HG03060 (cell line): ENCODE measurements around the gene MARK4.

Experiments
- ATAC-seq: cut with Tn5 transposase; IDR thresholded peaks from one replicate; pipeline ENCODE4 v1.9.1; 2021; ENCODE audit warnings: low read depth, moderate number of reproducible peaks; ENCODE audit not compliant: unreplicated experiment

MARK4 gene

DNA sequence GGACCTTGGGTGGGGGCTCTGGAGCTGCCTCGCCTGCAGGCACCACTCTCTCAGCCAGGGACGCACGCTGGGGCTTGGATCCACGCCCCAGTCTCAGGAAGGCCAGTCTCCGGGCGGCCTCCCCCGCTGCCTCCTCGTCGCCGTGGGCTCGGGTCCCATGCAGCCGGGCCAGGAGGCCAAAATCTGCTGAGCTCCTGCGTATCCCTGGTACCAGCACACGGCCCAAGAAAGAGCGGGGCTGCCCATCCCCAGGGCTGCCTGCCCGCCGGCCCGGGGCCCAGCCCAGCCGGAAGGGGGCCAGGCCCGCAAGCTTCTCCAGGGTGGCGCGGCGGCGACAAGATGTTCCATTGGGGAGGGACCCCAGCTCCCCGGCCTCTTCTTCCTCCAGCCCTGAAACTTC, 12.5 kb upstream of the MARK4 start:
- no peak for ATAC-seq

DNA sequence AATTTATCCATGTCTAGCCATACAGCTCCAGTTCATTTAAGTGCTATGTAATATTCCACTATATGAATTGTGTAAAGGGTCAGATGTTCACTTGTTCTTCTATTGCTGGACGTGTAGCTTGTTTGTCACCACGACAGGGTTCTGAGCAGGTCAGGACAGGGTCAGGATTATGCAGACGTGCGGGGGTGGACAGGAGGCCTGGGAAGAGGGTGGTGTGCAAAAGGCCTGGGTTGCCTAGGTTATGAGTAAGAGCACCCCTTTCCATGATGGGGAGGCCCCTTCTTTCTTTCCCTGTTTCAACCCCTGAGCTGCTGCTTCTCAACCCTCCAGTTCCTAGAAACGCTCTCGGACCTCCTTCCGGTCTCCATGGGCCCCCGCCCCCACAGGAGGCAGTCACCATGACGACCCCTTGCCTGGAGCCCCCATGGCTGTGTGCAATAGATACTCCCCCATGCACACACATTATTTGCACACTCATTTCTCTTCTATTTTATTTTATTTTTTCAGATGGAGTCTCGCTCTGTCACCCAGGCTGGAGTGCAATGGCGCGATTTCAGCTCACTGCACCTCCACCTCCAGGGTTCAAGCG, 7.8 kb upstream of the MARK4 start:
- ATAC-seq, result no peak

DNA sequence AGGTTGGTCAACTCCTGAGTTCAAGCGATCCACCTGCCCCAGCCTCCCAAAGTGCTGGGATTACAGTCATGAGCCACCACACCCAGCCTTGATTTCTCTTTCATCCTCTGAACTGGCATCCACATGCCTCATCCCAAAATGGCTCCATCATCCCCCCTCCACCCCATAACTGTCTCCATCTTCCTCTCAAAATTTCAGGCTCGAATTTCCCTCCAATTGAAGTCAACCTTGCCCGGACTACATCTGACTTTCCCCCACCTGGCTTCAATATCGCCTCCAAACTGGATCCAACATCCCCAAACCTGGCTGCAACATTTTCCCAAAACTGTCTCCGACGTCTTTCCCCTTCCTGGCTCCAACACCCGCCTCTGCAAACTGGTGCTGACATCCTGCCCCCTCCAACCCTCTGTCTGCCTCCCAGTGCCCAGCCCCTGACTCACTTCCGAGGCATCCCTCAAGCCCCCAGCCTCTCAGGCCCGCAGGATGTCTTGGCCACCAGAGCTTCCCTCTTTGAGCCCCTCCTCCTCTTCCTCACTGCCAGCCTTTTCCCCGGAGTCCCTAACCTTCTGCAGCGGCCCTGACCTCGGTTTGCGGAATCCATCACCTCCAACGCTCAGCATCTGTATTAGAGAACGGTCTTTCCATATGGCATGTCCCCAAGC, 6.8 kb upstream of the MARK4 start:
- ATAC-seq, result no peak

DNA sequence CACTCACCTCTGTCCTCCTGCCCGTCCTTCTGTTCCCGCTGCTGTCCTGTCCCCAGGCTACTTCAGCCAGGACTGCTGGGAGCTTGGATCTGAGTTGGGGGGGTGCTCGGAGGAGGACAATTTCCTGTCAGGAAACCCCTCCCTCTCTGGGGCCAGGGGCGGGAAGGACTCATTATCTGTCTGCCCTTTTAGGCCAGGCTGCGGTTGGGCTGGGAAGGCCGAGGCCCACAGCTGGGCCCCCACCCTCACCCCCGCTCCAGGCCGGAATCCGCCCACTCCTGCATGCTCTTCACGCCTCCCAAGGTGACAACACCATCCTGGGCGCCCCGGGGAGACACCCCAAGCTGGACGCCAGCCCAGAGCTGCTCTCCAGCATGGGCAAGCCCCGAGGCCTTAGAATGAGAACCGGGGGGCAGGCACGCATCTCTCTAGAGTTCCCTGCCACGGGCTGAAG, 5.7 kb upstream of the MARK4 start, which contains the start of gene EXOC3L2:
Gene EXOC3L2 (minus strand): TSS at position 74 of the 454 bp plus-strand sequence. CDS start 6,362 bp downstream, outside the sequence.
- ATAC-seq, result no peak

DNA sequence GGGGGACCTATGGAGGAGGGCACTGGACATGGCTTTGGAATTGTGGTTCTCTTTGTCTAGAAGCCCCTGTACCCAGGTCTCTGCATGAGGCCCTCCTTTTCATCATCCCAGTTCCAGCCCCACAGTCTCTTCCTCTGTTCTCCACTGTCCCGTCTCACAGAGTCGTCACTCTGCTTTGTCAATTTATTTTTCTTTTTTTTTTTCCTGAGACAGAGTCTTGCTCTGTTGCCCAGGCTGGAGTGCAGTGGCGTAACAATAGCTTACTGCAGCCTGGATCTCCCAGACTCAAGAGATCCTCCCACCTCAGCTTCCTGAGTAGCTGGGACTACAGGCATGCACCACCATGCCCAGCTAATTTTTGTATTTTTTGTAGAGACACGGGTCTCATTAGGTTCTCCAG, 5.2 kb upstream of the MARK4 start:
- ATAC-seq, result no peak

DNA sequence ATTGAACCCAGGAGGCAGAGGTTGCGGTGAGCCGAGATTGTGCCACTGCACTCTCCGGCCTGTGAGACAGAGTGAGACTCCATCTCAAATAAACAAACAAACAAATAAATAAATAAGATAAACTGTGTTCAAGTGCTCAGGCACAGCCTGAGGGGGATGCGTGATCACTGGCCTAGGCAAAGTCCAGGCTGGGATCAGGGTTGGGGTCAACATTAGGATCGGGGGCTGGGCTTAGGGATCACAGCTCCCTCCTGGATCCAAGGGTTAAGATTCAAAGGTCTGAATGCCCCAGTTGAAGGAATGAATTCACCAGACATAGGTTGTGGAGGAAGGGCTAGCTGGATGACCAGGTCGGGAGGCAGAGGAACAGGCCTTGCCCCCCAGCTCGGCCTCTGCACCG, 3.9 kb upstream of the MARK4 start:
- ATAC-seq, result no peak

DNA sequence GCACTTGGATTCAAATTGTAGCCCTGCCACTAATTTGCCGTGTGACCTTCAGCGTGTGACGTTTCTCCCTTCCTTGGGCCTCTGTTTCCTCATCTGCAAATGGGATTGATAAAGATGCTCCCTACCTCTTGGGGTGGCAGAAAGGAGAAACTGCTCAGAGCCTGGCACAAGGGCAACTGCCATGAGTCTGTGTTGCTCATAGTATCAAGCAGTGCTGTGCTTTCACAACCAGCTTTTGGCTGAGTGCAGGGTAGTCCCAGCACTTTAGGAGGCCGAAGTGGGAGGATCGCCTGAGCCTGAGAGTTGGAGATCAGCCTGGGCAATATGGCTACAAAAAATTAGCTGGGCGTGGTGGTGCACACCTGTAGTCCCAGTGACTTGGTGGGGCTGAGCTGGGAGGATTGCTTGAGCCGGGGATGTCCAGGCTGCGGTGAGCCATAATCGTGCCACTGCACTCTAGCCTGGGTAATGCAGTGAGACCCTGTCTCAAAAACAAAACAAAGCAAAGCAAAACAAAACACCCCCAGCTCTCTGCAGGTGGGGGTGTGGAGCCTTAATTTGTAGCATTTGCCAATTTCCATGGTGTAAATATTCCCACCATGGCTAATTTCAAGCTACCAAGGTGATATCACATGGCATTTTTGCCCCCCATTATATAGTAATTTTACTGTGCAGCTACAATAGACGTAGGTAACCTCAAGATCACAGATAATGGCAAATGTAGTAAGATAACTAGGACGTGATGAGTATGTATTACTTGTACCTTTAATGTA, 1.6 kb upstream of the MARK4 start:
- ATAC-seq, result no peak

DNA sequence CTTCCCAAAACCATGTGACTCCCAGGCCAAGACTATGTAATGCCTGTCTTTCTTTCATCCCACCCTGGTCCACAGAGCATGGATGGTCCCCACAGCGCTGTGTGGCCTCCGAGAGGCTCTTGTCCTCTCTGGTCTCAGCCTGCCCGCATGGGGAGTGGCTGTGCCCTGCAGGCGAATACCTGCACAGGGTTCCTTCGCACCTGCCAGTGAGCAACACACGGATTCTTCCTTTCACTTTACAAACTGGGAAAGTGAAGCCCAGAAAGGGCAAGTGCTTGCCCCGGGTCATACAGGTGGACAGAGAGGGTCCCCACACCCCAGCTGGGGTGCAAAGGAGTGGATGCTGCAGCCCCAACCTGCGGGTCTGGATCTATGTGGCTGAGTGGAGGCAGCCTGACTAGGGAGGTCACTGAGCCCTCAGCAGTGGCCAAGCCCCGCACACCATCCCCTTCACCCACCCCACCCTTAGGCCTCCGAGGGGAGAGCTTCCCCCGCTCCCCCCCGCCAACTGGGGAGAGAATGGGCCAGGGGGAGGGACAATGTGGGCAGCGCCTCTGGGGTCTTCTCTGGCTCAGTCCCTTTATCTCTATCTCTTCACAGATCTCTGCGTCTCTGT, 747 bp upstream of the MARK4 start:
- no peak for ATAC-seq

DNA sequence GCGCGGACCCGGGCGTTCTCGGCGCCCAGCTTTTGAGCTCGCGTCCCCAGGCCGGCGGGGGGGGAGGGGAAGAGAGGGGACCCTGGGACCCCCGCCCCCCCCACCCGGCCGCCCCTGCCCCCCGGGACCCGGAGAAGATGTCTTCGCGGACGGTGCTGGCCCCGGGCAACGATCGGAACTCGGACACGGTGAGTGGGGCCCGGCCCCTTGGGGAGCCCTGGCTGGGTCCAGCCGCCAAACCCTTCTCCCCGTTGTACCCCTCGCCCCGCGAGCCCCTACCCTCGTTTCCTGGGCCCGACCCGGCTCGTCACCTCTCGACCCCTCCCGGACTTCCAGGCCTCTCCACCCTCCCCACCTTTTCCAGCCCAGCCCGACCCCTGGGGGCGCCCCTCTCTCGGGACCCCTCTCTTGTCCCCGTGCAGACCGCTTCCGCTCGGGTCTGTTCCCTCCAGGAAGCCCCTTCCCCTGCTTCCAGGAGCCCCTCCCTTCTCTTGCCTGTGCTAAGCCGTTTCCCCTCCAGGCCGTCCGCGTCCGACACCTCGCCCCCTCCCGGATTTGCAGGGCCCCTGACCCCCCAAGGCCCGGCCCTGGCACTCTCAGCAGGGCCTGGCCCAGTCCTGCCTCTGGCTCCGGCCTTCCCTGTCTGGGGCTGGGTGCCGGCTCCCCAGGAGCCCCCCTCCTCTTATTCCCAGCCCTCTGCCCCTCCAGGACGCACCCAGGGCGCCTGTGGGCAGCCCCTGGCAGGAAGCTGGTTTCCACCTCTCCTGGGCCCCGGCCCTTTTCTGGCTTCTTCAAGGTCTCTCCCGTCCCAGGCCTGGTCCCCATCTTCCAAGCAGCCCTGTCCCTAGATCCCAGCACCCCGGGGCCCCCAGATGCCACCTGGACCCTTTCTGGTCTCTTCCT, 632 bp downstream of the MARK4 start:
- no peak for ATAC-seq

DNA sequence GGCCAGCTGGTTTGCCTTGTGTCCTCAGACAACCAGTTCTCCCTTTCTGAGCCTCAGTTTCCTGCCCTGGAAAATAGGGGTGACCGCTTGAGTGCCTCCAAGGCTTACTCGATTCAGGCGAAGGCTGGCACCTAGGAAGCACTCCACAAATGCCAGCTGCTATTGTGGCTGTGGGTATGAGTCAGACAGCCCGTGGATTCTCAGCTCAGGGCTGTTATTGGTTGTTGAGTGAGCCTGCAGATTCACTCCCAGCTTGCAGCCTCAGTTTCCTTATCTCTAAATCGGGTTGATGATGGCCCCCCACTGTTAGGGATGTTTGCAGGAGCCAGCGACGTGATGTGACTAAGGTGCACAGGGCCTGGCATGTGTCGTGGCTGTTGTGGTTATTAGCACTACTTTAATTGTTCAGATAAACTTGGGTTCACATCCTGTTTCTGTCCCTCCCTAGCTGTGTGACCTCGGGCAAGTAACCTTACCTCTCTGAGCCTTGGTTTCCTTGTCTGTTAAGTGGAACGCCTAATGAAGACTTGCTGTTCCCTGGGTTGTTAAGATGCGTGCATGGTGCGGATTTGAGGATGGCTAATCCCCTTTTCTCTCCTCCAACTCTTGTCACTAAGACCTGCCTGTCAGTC, 2.4 kb downstream of the MARK4 start:
- no peak for ATAC-seq

DNA sequence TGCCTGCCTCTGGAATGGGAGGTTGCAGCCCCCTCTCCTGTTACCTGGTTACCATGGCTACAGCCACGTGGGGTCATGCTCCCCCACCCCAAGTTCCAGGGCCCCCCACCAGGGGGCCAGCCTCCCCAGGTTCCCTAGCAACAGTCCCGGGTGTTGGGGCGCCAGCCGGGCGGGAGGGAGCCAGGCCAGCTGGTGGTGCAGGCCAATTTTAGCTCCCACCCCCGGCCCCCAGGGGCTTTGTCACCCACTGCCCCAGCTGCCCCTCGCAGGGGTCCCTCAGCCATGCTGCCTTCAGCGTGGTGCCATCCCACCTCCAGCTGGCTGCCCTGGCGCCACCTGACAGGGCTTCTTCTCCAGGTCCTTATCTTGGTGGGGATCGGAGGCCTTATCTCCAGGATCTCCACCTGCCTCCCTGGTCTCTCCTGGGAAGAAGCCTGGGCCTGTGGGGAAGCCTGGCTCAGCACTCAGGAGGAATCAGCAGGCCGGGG, 3.0 kb downstream of the MARK4 start:
- no peak for ATAC-seq

DNA sequence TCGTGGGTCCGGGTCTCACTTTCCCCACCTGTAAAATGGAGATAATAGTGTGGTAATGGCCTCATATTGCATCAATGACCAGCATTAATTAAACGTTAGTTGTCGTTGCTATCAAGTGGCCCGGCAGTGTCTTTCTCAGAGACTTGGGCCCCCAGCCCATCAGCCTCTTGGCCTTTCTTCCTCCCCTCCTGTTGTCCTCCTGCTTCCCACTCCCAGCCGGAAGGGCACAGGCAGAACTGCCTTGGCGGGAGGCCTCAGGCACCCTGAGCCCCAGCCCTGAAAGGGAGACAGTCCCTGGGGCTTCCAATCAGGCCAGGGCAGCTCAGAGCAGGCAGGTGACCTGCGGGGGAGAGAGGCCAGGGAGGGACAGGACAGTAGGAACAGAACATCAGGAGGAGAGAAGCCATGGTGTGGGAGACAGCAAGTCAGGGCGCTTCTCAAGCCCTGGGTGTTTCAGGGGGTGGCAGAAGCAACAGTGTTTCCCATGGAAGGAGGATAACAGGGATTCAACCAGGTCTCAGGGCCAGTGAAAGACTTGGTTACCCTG, 4.6 kb downstream of the MARK4 start:
- ATAC-seq, result no peak

DNA sequence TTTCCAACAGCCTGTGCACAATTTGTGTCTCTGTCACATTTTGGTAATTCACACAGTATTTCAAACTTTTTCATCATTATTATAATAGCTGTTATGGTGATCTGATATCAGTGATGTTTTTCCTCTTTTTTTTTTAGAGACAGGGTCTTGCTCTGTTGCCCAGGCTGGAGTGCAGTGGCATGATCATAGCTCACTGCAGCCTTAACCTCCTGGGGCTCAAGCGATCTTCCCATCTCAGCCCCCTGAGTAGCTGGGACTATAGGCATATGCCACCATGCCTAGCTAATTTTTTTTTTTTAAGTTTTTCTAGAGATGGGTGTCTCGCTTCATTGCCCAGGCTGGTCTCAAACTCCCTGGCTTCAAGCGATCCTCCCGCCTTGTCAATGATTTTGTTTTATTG, 5.8 kb downstream of the MARK4 start:
- ATAC-seq, result no peak

DNA sequence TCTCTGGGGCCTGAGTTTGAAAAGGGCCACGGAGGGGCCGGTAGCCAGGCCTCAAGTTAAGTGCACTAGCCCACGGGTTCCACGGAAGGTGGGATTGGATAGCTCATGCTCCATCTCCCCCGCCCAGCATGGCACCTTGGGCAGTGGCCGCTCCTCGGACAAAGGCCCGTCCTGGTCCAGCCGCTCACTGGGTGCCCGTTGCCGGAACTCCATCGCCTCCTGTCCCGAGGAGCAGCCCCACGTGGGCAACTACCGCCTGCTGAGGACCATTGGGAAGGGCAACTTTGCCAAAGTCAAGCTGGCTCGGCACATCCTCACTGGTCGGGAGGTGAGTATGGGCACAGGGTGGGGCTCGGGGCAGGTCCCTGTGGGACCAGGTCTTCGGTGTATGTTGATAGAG, 7.8 kb downstream of the MARK4 start:
- no peak for ATAC-seq

DNA sequence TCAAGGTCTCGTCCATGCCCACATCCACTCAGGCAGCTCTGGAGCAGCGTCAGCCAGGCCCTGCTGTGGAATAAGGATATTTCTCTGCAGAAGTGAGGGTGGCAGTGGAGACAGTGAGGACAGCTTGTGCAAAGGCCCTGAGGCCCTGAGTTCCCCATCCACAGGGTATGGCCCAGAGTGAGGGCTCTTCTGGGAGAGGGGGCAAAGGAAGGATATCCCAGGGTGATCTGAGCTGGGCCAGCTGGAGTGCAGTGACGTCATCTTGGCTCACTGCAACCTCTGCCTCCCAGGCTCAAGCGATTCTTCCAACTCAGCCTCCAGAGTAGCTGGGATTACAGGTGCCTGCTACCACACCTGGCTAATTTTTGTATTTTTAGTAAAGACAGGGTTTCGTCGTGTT, 11.5 kb downstream of the MARK4 start:
- no peak for ATAC-seq

DNA sequence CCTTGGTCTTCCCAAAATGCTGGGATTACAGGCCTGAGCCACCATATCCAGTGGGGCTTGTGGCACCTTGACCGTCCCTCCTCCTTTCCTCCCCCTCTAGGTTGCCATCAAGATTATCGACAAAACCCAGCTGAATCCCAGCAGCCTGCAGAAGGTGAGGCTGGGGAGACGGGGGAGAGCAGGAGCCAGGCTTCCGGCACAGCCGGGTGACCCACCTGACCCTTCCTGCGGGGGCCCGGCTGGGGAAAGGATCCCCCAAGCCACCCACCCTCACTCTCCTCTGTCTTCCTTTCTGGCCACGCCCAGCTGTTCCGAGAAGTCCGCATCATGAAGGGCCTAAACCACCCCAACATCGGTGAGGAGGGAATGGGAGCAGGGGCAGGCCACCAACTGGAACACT, 11.9 kb downstream of the MARK4 start:
- no peak for ATAC-seq

DNA sequence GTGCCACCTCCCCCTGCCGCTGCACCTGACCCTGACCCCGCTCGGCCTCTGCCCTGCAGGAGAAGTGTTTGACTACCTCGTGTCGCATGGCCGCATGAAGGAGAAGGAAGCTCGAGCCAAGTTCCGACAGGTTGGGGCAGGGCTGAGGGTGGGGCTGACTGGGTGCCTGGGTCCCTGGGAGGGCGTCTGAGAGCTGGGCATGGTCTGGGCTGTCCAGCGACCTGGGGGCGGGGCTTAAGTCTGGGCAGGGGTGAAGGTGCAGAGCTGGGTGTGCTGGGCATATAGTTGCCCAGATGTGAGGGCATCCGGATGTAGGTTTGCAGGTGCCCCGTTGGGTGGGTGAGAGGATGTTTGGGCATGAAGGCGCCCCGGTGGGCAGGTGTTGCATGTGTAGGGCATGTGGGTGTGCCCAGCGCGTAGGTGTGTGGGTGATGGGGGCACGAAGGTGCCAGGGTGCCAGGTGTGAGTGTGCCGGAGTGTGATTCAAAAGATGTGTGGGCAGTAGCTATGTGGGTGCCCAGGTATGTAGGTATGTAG, 13.8 kb downstream of the MARK4 start:
- ATAC-seq, result no peak

DNA sequence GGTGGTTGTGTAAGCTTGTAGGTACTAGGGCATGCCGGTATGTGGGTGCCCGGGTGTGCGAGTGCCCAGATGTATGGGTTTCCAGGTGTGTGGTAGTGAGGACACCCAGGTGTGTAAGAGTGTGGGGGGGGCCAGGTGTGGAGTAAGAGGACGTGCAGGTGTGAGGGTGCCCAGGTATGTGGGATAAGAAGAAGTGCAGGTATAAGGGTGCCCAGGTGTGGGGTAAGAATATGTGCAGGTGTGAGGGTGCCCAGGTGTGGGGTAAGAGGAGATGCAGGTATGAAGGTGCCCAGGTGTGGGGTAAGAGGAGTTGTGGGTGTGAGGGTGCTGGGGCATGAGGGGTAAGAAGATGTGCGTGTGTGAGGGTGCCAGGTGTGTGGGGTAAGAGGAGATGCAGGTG, 14.3 kb downstream of the MARK4 start:
- no peak for ATAC-seq

DNA sequence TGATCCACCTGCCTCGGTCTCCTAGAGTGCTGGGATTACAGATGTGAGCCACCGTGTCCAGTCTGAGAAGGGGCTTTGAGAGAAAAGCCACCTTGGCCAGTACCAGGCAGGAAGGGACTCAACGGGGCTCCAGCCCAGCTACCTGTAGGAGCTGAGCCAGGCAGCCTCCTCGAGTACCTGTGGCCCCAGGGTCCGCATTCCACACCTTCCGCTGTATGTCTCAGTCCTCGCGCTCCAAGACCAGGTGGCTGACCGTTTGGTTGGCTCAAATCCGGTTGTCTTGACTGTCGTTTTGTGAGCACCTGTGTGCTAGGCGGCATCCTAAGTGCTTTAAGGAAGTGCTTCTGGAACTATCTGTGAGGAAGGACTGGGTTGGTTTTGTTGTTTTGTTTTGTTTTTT, 16.2 kb downstream of the MARK4 start:
- ATAC-seq, result no peak
